GM23338 (cell line): ENCODE measurements around the gene OSBPL1A. TPM values are rescaled to one million over a fixed set of nuclear protein-coding genes. Genes with fewer than 3 reads are reported as not detected.

Source experiments
- ATAC-seq: fragments of 200-7000 bp; cut with Tn5 transposase; 3 replicates; pipeline ENCODE4 v1.9.1; 2020
- DNase-seq: peaks from one replicate; pipeline ENCODE4 v3.0.0-alpha.2; 2015; ENCODE audit warnings: low spot score
- H2AFZ ChIP-seq: fragments of 200-600 bp; sonication (generic); 2 replicates; pipeline ENCODE4 v1.8.0; 2016; ENCODE audit warnings: antibody characterized with exemption, mild to moderate bottlenecking, moderate library complexity
- H3F3A ChIP-seq: fragments of 200-600 bp; sonication (generic); replicated peaks from 2 replicates; pipeline ENCODE4 v1.8.0; 2017; ENCODE audit warnings: antibody characterized with exemption, mixed run types, low read depth
- H3K27ac ChIP-seq: fragments of 200-600 bp; sonication (generic); 2 replicates; pipeline ENCODE4 v1.6.1; 2016; ENCODE audit warnings: low read depth
- H3K27me3 ChIP-seq: fragments of 200-600 bp; sonication (generic); 2 replicates; pipeline ENCODE4 v1.8.0; 2016; ENCODE audit warnings: mild to moderate bottlenecking, mixed run types, moderate library complexity; ENCODE audit not compliant: insufficient read depth
- H3K36me3 ChIP-seq: fragments of 200-600 bp; sonication (generic); 2 replicates; pipeline ENCODE4 v1.8.0; 2016; ENCODE audit warnings: mild to moderate bottlenecking; ENCODE audit not compliant: insufficient read depth
- H3K4me1 ChIP-seq: fragments of 200-600 bp; sonication (generic); 2 replicates; pipeline ENCODE4 v1.8.0; 2016; ENCODE audit warnings: mild to moderate bottlenecking, moderate library complexity; ENCODE audit not compliant: insufficient read depth
- H3K4me2 ChIP-seq: fragments of 200-600 bp; sonication (generic); 2 replicates; pipeline ENCODE4 v1.7.1; 2017; ENCODE audit warnings: mixed run types
- H3K4me3 ChIP-seq: fragments of 200-600 bp; sonication (generic); 2 replicates; pipeline ENCODE4 v1.6.1; 2016; ENCODE audit warnings: mixed run types
- H3K79me2 ChIP-seq: fragments of 200-600 bp; sonication (generic); replicated peaks from 2 replicates; pipeline ENCODE4 v1.8.0; 2017; ENCODE audit warnings: mild to moderate bottlenecking; ENCODE audit not compliant: insufficient read depth
- H3K9me2 ChIP-seq: fragments of 200-600 bp; sonication (generic); 2 replicates; pipeline ENCODE4 v1.8.0; 2017; ENCODE audit not compliant: insufficient read depth
- H4K20me1 ChIP-seq: fragments of 200-600 bp; sonication (generic); replicated peaks from 2 replicates; pipeline ENCODE4 v1.8.0; 2017; ENCODE audit warnings: mild to moderate bottlenecking; ENCODE audit not compliant: insufficient read depth
- H3K27ac Mint-ChIP-seq: 2 replicates; pipeline ENCODE4 v1.8.0; 2020; ENCODE audit warnings: inconsistent platforms, mild to moderate bottlenecking, moderate library complexity, mixed read lengths
- H3K27me3 Mint-ChIP-seq: 3 replicates; pipeline ENCODE4 v1.8.0; 2022; ENCODE audit warnings: low read depth, mild to moderate bottlenecking, moderate library complexity, mixed read lengths, inconsistent platforms; ENCODE audit not compliant: insufficient read depth, poor library complexity
- H3K36me3 Mint-ChIP-seq: 3 replicates; pipeline ENCODE4 v1.8.0; 2021; ENCODE audit warnings: low read depth, mild to moderate bottlenecking, inconsistent platforms, moderate library complexity, mixed read lengths
- H3K4me1 Mint-ChIP-seq: 3 replicates; pipeline ENCODE4 v1.8.0; 2020; ENCODE audit warnings: mild to moderate bottlenecking, inconsistent platforms, mixed read lengths
- H3K4me3 Mint-ChIP-seq: 3 replicates; pipeline ENCODE4 v1.8.0; 2021; ENCODE audit warnings: moderate library complexity, mild to moderate bottlenecking, inconsistent platforms, mixed read lengths
- H3K9me3 Mint-ChIP-seq: 3 replicates; pipeline ENCODE4 v1.8.0; 2020; ENCODE audit warnings: moderate library complexity, mild to moderate bottlenecking, inconsistent platforms, mixed read lengths
- CREB1 ChIP-seq: fragments of 250-450 bp; sonication (Bioruptor Pico); IDR thresholded peaks from 2 replicates; pipeline ENCODE4 v1.5.0; 2020; ENCODE audit warnings: low read depth, mild to moderate bottlenecking, moderate library complexity
- CTCF ChIP-seq, 2 experiments: fragments of 200-600 bp in 1 of 2; sonication (generic) in 1 of 2; conservative IDR thresholded peaks; 2 replicates each; pipeline versions ENCODE4 v1.5.1 to v1.6.1; 2016 to 2017; ENCODE audit warnings: antibody characterized with exemption in 2 of 2, low read depth in 2 of 2, mild to moderate bottlenecking in 2 of 2, moderate library complexity in 1 of 2
- ETS1 ChIP-seq: IDR thresholded peaks from 2 replicates; pipeline ENCODE4 v1.6.1; 2016; ENCODE audit warnings: antibody characterized with exemption
- EZH2 ChIP-seq: fragments of 200-600 bp; sonication (generic); IDR thresholded peaks from one replicate; pipeline ENCODE4 v1.8.0; 2017; ENCODE audit warnings: antibody characterized with exemption, mild to moderate bottlenecking, low read depth; ENCODE audit not compliant: unreplicated experiment
- EZH2phosphoT487 ChIP-seq: fragments of 200-600 bp; sonication (generic); IDR thresholded peaks from one replicate; pipeline ENCODE4 v1.8.1; 2018; ENCODE audit warnings: antibody characterized with exemption; ENCODE audit not compliant: unreplicated experiment
- JUNB ChIP-seq: IDR thresholded peaks from one replicate; pipeline ENCODE4 v1.6.1; 2016; ENCODE audit warnings: antibody characterized with exemption; ENCODE audit not compliant: unreplicated experiment
- NANOG ChIP-seq: IDR thresholded peaks from 2 replicates; pipeline ENCODE4 v1.6.1; 2016; ENCODE audit warnings: antibody characterized with exemption, borderline replicate concordance
- POLR2AphosphoS5 ChIP-seq: IDR thresholded peaks from 2 replicates; pipeline ENCODE4 v1.6.1; 2016; ENCODE audit warnings: antibody characterized with exemption, low read depth
- REST ChIP-seq: IDR thresholded peaks from one replicate; pipeline ENCODE4 v1.6.1; 2018; ENCODE audit warnings: antibody characterized with exemption; ENCODE audit not compliant: unreplicated experiment
- STAT1 ChIP-seq: IDR thresholded peaks from one replicate; pipeline ENCODE4 v1.6.1; 2016; ENCODE audit warnings: antibody characterized with exemption; ENCODE audit not compliant: unreplicated experiment
- ZNF114 ChIP-seq: fragments of 250-450 bp; sonication (Bioruptor Pico); IDR thresholded peaks from 2 replicates; pipeline ENCODE4 v1.5.0; 2020; ENCODE audit warnings: mild to moderate bottlenecking, moderate library complexity
- ZNF331 ChIP-seq: fragments of 250-450 bp; sonication (Bioruptor Pico); IDR thresholded peaks from 2 replicates; pipeline ENCODE4 v1.5.0; 2020; ENCODE audit warnings: low read depth, mild to moderate bottlenecking, moderate library complexity
- ZNF462 ChIP-seq: fragments of 250-450 bp; sonication (Bioruptor Pico); IDR thresholded peaks from 2 replicates; pipeline ENCODE4 v1.5.0; 2020; ENCODE audit warnings: mild to moderate bottlenecking, moderate library complexity
- polyA plus RNA-seq: library from polyadenylated mRNA; unstranded; fragments of >200 nt; fragmentation: Nextera tagmentation; extraction: Ambion mirVana; gene quantifications from 2 replicates; pipeline ENCODE4 v1.2.1, GENCODE V29; 2016
- total RNA-seq: library from RNA; depleted of rRNA; stranded (reverse); fragments of >200 nt; shearing (Covaris generic); gene quantifications from 2 replicates; pipeline ENCODE4 v1.2.3, GENCODE V29; 2014

OSBPL1A gene
- total and polyA plus RNA-seq, 2 experiments from 2014 or later: 55.6 to 71.4 TPM

- peaks cover 34% of the 10 kb centered on the region for H3K4me1 Mint-ChIP-seq
- ATAC-seq: no peak
Observed at GRCh38 chr18:24370120-24370519, 27.5 kb downstream of the OSBPL1A start.

More at GRCh38 chr18:24370120-24370519, 27.5 kb downstream of the OSBPL1A start:
- TF ChIP-seq ZNF462 (CRISPR knock-in tag) (no peak), CTCF (conservative IDR thresholded peaks at IDR 0.05; ENCODE audit: low read depth in 2 of 2) (no peak), JUNB (no peak), NANOG (no peak), ETS1 (no peak), ZNF331 (CRISPR knock-in tag) (no peak), ZNF114 (CRISPR knock-in tag) (no peak), EZH2 (no peak), REST (no peak), EZH2phosphoT487 (no peak), STAT1 (no peak), POLR2AphosphoS5 (no peak), CREB1 (CRISPR knock-in tag) (no peak)
- Histone ChIP-seq H3K27me3 (no peaks in the 10 kb centered on the region), H3K9me2 (no peaks in the 10 kb centered on the region), H3K36me3 (peaks cover 17% of the 10 kb centered on the region), H3K79me2 (peaks cover 10% of the 10 kb centered on the region; the same call in 1 of the 2 replicates), H3K4me2 (no peak overlapping the region), H3K4me3 (no peak overlapping the region), H3F3A (no peaks in the 10 kb centered on the region), H2AFZ (no peak overlapping the region), H3K27ac (no peak overlapping the region), H4K20me1 (peaks cover 3% of the 10 kb centered on the region; the same call in 1 of the 2 replicates), H3K4me1 (peaks cover 25% of the 10 kb centered on the region)
- Mint-ChIP-seq H3K4me3 (no peak overlapping the region), H3K27me3 (peaks cover 3% of the 10 kb centered on the region), H3K36me3 (peaks cover 64% of the 10 kb centered on the region), H3K27ac (no peak overlapping the region; the same call in 1 of the 2 replicates), H3K9me3 (no peaks in the 10 kb centered on the region)
- DNase-seq: no peak
